HepG2 (cell line): ENCODE results near the gene KAZALD1. TPM values are rescaled to one million over a fixed set of nuclear protein-coding genes. Genes with fewer than 3 reads are reported as not detected.

Source experiments
- ARNT ChIP-seq: fragments of 450-650 bp; IDR thresholded peaks from 2 replicates; pipeline ENCODE4 v1.6.1; 2017
- DNMT3B ChIP-seq: conservative IDR thresholded peaks from 2 replicates; pipeline ENCODE4 v1.6.1; 2016; ENCODE audit warnings: missing biosample characterization, control low read depth
- GMEB1 ChIP-seq: sonication (generic); formaldehyde crosslinking; IDR thresholded peaks from 2 replicates; pipeline ENCODE4 v1.5.1; 2020; ENCODE audit warnings: missing genetic modification reagents, mild to moderate bottlenecking, borderline replicate concordance
- GZF1 ChIP-seq: sonication (generic); formaldehyde crosslinking; IDR thresholded peaks from 2 replicates; pipeline ENCODE4 v1.5.1; 2020; ENCODE audit warnings: mild to moderate bottlenecking, missing genetic modification reagents
- HMGA1 ChIP-seq: sonication (generic); formaldehyde crosslinking; conservative IDR thresholded peaks from 2 replicates; pipeline ENCODE4 v1.4.0; 2020; ENCODE audit warnings: missing genetic modification reagents
- HNF1B ChIP-seq: sonication (generic); formaldehyde crosslinking; IDR thresholded peaks from 2 replicates; pipeline ENCODE4 v1.5.1; 2020; ENCODE audit warnings: mild to moderate bottlenecking, moderate library complexity, missing genetic modification reagents
- KLF12 ChIP-seq: sonication (generic); formaldehyde crosslinking; IDR thresholded peaks from 2 replicates; pipeline ENCODE4 v1.4.0; 2020; ENCODE audit warnings: missing genetic modification reagents, borderline replicate concordance
- NFKBIZ ChIP-seq: IDR thresholded peaks from 2 replicates; pipeline ENCODE4 v1.6.1; 2018; ENCODE audit warnings: missing genetic modification reagents, missing compliant biosample characterization
- NFYB ChIP-seq: sonication (generic); formaldehyde crosslinking; IDR thresholded peaks from 2 replicates; pipeline ENCODE4 v1.4.0; 2020; ENCODE audit warnings: missing genetic modification reagents
- NR2C2 ChIP-seq: sonication (generic); formaldehyde crosslinking; IDR thresholded peaks from 2 replicates; pipeline ENCODE4 v1.4.0; 2020; ENCODE audit warnings: missing genetic modification reagents, mild to moderate bottlenecking, moderate library complexity, borderline replicate concordance
- PITX1 ChIP-seq: sonication (generic); formaldehyde crosslinking; IDR thresholded peaks from 2 replicates; pipeline ENCODE4 v1.5.1; 2020; ENCODE audit warnings: mild to moderate bottlenecking, missing genetic modification reagents
- PRDM4 ChIP-seq: sonication (generic); formaldehyde crosslinking; IDR thresholded peaks from 2 replicates; pipeline ENCODE4 v1.9.0; 2021; ENCODE audit warnings: missing genetic modification reagents, borderline replicate concordance
- PRPF4 ChIP-seq: fragments of 200-400 bp; formaldehyde crosslinking; IDR thresholded peaks from 2 replicates; pipeline ENCODE4 v1.6.1; 2016; ENCODE audit warnings: low read length, low read depth; ENCODE audit not compliant: poor library complexity, severe bottlenecking
- SIX1 ChIP-seq: sonication (generic); formaldehyde crosslinking; IDR thresholded peaks from 2 replicates; pipeline ENCODE4 v1.4.0; 2020; ENCODE audit warnings: missing genetic modification reagents, borderline replicate concordance
- TBP ChIP-seq: sonication (generic); formaldehyde crosslinking; IDR thresholded peaks from 2 replicates; pipeline ENCODE4 v1.5.0; 2020; ENCODE audit warnings: missing genetic modification reagents
- ZNF207 ChIP-seq: fragments of 450-650 bp; IDR thresholded peaks from 2 replicates; pipeline ENCODE4 v1.6.1; 2016; ENCODE audit warnings: antibody characterized with exemption, borderline replicate concordance
- ZNF331 ChIP-seq: sonication (generic); formaldehyde crosslinking; IDR thresholded peaks from 2 replicates; pipeline ENCODE4 v1.4.0; 2020; ENCODE audit warnings: missing genetic modification reagents
- ZNF687 ChIP-seq: sonication (generic); formaldehyde crosslinking; IDR thresholded peaks from 2 replicates; pipeline ENCODE4 v1.5.1; 2020; ENCODE audit warnings: mild to moderate bottlenecking, missing genetic modification reagents, moderate library complexity
- ZNF7 ChIP-seq: IDR thresholded peaks from 2 replicates; pipeline ENCODE4 v1.6.1; 2016; ENCODE audit warnings: missing biosample characterization, missing genetic modification reagents
- ZNF883 ChIP-seq: sonication (generic); formaldehyde crosslinking; IDR thresholded peaks from 2 replicates; pipeline ENCODE4 v1.5.1; 2020; ENCODE audit warnings: mild to moderate bottlenecking, missing genetic modification reagents; ENCODE audit errors: not compliant biosample characterization
- polyA plus RNA-seq, 8 experiments: library from polyadenylated mRNA; depleted of rRNA in 3 of 8; stranded (reverse) in 7 of 8; unstranded in 1 of 8; fragments of >200 nt; fragmentation: Illumina TruSeq in 4 of 8; extraction: Trizol in 4 of 8; gene quantifications; 2 replicates each; pipeline versions ENCODE4 v1.2.1 to v1.2.3, GENCODE V29; 2011 to 2016; ENCODE audit warnings: low read depth in 4 of 8, missing spikeins in 1 of 8, mixed read lengths in 1 of 8; ENCODE audit not compliant: insufficient read depth in 1 of 8
- total RNA-seq, 5 experiments: library from RNA; depleted of rRNA; stranded (reverse); fragments of >200 nt; fragmentation: Illumina TruSeq; extraction: Trizol; gene quantifications; 2 replicates each; pipeline ENCODE4 v1.2.3, GENCODE V29; 2016; ENCODE audit warnings: low read depth in 1 of 5

The KAZALD1 gene
- total and polyA plus RNA-seq, 2 of the 13 experiments (the other 11 are each of a cell fraction or from before 2014, with no cell fraction given) = 16.7 to 27.7 TPM

- TF ChIP-seq PITX1 (CRISPR knock-in tag) (peak; percentile 52; the same call in 1 of the 2 replicates), GMEB1 (CRISPR knock-in tag) (peak; percentile 71; the same call in 1 of the 2 replicates), HMGA1 (CRISPR knock-in tag) (no peak), ZNF883 (CRISPR knock-in tag) (peak; percentile 98), NR2C2 (CRISPR knock-in tag) (peak; percentile 63), ZNF207 (no peak), KLF12 (peak; percentile 87), ZNF331 (peak; percentile 72), GZF1 (CRISPR knock-in tag) (peak; percentile 77), ZNF687 (CRISPR knock-in tag) (peak; percentile 99), ARNT (no peak), PRPF4 (no peak), NFKBIZ (CRISPR knock-in tag) (peak; percentile 33; the same call in 1 of the 2 replicates), SIX1 (CRISPR knock-in tag) (no peak), ZNF7 (no peak), PRDM4 (no peak), NFYB (CRISPR knock-in tag) (0 out of 2 replicates have a peak, but pooled peaks have one; percentile 23), TBP (CRISPR knock-in tag) (no peak), DNMT3B (CRISPR knock-in tag) (0 out of 2 replicates have a peak, but pooled peaks have one; percentile 57), HNF1B (CRISPR knock-in tag) (no peak)
These were observed 652 bp downstream of the KAZALD1 start (continued) for GRCh38 chr10:101062232-101063049.
